ENCODE results near the gene ADAMTSL1. TPM values are rescaled to one million over a fixed set of nuclear protein-coding genes. Genes with fewer than 3 reads are reported as not detected.

The ADAMTSL1 gene
- total RNA-seq, 1 experiment from 2014 or later = 1.2 TPM

DNA sequence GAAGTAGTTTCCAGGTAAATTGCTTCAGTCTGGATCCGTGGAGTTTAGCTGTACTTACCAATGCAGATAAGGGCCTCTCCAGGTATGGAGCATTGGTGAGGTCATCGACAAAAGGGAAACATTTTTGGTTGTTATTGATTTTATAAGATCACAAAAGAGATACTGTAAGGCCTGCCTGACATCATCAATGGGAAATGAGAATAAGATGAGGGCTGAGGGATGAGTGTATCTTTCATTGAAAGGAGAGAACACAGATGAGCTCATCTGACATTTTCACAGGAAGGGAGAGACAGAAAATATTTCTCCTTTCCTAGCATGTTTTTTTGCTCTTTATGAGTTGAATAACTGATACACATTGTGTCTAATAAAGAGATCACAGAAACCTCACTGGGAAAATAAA is 325.5 kb downstream of the ADAMTSL1 start:
- no peak overlapping the region for H3K14ac ChIP-seq (ENCODE audit: insufficient read depth, low read length)
- H2BK15ac ChIP-seq (ENCODE audit: low read depth, low read length) = no peak overlapping the region
- H2AFZ ChIP-seq (ENCODE audit: low read length) = no peak overlapping the region
- H3K9me3 ChIP-seq (ENCODE audit: control insufficient read depth, low read depth, low read length) = no peaks in the 10 kb centered on the region
- no peaks in the 10 kb centered on the region for H3K27me3 ChIP-seq (ENCODE audit: insufficient read depth, low read length)
- no CpG with 5 or more reads among the region's 2 CpGs for WGBS (ENCODE audit: extremely low coverage, insufficient read length, low lambda C conversion rate)
- Mint-ChIP-seq H3K4me1 (peaks cover 22 to 36% of the 10 kb centered on the region in 2 experiments), H3K27me3 (ENCODE audit: low read depth) (no peaks in the 10 kb centered on the region), H3K4me3 (no peak overlapping the region), H3K9me3 (peaks cover 0 to 6% of the 10 kb centered on the region in 2 experiments; a peak in 3 of 5 replicates), H3K27ac (peak overlapping the region in 1 of 3 experiments; percentile 22; a peak in 1 of 7 replicates), H3K36me3 (ENCODE audit: insufficient read depth in 1 of 3, low read depth in 3 of 3) (peaks cover 0 to 4% (median 0%) of the 10 kb centered on the region in 3 experiments; a peak in 1 of 7 replicates)
- no peak overlapping the region for H3K4ac ChIP-seq (ENCODE audit: low read depth, low read length)
- no peak overlapping the region for H3K23ac ChIP-seq (ENCODE audit: insufficient read length, low read depth, low read length)
- no peak overlapping the region for H2BK5ac ChIP-seq (ENCODE audit: insufficient read length, low read length)
- no peak for DNase-seq
- H2BK12ac ChIP-seq (ENCODE audit: insufficient read length, low read depth, low read length) = no peak overlapping the region
- no peak overlapping the region for H3K4me2 ChIP-seq (ENCODE audit: insufficient read depth, insufficient read length, low read length)
- no peaks in the 10 kb centered on the region for H3K79me2 ChIP-seq (ENCODE audit: insufficient read depth, low read length)
- no peak overlapping the region for H3T11ph ChIP-seq (ENCODE audit: low read length)
- H2BK120ac ChIP-seq (ENCODE audit: low read depth, low read length, poor library complexity, severe bottlenecking) = no peak overlapping the region
- H2AK5ac ChIP-seq (ENCODE audit: insufficient read length, low read length) = no peak overlapping the region
- H3K79me1 ChIP-seq (ENCODE audit: insufficient read depth, low read depth, low read length, poor library complexity, severe bottlenecking) = no peaks in the 10 kb centered on the region
- no peaks in the 10 kb centered on the region; the same call in 1 of the 2 replicates for H3K4me1 ChIP-seq (ENCODE audit: insufficient read depth, low read length)
- H2BK20ac ChIP-seq (ENCODE audit: low read depth, low read length, poor library complexity, severe bottlenecking) = no peak overlapping the region
- no peak overlapping the region for H4K5ac ChIP-seq (ENCODE audit: insufficient read length, low read depth, low read length)
- no peak overlapping the region for H4K8ac ChIP-seq (replicated peaks; ENCODE audit: insufficient read length, low read depth, low read length)
- no peak overlapping the region for H3K9ac ChIP-seq (ENCODE audit: extremely low read depth, insufficient read length, low read length)
- H4K20me1 ChIP-seq (ENCODE audit: control insufficient read depth, insufficient read depth, insufficient read length) = no peaks in the 10 kb centered on the region
- H3K18ac ChIP-seq (ENCODE audit: insufficient read length, low read depth, low read length) = no peak overlapping the region
- TF ChIP-seq, protein P1, sequence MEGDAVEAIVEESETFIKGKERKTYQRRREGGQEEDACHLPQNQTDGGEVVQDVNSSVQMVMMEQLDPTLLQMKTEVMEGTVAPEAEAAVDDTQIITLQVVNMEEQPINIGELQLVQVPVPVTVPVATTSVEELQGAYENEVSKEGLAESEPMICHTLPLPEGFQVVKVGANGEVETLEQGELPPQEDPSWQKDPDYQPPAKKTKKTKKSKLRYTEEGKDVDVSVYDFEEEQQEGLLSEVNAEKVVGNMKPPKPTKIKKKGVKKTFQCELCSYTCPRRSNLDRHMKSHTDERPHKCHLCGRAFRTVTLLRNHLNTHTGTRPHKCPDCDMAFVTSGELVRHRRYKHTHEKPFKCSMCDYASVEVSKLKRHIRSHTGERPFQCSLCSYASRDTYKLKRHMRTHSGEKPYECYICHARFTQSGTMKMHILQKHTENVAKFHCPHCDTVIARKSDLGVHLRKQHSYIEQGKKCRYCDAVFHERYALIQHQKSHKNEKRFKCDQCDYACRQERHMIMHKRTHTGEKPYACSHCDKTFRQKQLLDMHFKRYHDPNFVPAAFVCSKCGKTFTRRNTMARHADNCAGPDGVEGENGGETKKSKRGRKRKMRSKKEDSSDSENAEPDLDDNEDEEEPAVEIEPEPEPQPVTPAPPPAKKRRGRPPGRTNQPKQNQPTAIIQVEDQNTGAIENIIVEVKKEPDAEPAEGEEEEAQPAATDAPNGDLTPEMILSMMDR (conservative IDR thresholded peaks at IDR 0.05) = no peak
- no peak overlapping the region for H3K56ac ChIP-seq (ENCODE audit: insufficient read length, low read depth, low read length)
- no peak overlapping the region for H4K91ac ChIP-seq (ENCODE audit: insufficient read length, low read depth, low read length)
- no peak overlapping the region for H3K27ac ChIP-seq (ENCODE audit: insufficient read length, low read depth, low read length)
- H3K23me2 ChIP-seq (ENCODE audit: insufficient read length, low read depth, low read length, poor library complexity, severe bottlenecking) = no peaks in the 10 kb centered on the region

Measured in H9 (cell line).